HG02885 (cell line): Measurements from ENCODE around the gene OR6S1.
"Not testable (repeated sequence)": the region's sequence is repeated elsewhere in the genome, so short reads cannot be mapped to it uniquely, and the experiment has no call there.

Experiments
- ATAC-seq: cut with Tn5 transposase; IDR thresholded peaks from one replicate; pipeline ENCODE4 v1.9.1; 2021; ENCODE audit warnings: mild to moderate bottlenecking; ENCODE audit not compliant: unreplicated experiment, poor library complexity

Gene OR6S1

DNA sequence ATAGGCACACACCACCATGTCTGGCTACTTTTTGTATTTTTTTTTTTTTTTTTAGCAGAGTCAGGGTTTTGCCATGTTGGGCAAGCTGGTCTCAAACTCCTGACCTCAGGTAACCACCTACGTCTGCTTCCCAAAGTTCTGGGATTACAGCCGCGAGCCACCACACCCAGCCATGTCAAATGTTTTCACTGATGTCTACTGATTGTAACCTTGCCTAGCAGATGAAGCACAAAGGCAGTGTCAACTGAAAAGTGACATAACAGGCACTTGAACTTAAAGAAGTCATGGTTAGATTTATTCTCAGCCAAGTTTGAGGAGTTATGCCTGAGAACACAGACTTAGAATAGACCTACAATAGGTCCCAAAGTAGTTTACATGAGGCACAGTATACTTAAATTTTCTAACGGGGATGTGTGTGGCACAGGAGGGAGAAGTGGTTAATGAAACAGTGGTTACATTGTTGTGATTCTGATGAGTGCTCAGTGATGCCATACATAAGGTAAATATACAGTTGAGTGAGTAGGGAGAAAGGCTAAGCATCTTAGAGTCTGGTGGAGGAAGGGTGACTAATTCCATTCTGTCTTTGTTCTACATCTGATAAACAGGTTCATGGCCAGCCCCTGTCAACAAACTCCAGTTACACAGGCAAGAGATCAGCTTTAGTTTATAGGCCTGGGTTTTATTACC, 30.2 kb upstream of the OR6S1 start:
- no peak for ATAC-seq

DNA sequence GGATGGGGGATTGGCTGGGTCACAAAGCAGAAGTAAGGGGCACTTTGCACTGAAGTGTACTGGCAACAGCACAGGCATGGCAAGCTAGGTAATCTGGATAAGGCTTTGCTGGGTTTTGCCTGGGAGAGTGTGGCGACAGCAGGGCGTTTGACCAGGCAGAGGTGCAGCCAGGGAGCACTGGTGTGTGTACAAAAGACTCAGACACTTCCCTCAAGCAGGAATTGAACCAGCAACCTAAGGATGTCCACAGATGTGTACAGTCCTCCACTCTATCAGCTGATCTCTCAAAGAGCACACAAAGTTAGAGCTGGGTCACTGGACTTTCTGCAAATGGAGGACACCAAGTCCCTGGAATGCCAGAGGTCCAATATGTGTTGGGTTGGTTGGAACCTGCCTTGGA, 27.5 kb upstream of the OR6S1 start:
- no peak for ATAC-seq

DNA sequence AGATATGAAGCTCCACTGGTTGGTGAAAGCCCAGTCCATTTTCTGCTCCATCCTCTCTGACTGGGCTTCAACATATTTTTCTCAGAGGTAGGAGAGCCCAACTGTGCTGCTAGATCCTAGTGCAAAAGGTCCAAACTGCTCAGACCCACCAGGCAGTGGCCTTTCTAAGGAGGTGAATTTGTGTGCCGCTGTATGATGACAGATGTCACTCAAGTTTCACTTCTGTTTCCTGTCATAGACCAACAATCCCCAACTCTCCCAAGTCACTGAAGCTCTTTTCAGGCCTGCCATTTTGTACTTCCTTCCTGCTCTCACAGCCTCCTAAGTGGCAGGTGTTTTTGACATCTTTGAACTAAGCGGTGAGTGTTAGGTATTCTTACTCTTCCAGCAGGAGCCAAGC, 26.5 kb upstream of the OR6S1 start:
- peak; percentile 78 for ATAC-seq

DNA sequence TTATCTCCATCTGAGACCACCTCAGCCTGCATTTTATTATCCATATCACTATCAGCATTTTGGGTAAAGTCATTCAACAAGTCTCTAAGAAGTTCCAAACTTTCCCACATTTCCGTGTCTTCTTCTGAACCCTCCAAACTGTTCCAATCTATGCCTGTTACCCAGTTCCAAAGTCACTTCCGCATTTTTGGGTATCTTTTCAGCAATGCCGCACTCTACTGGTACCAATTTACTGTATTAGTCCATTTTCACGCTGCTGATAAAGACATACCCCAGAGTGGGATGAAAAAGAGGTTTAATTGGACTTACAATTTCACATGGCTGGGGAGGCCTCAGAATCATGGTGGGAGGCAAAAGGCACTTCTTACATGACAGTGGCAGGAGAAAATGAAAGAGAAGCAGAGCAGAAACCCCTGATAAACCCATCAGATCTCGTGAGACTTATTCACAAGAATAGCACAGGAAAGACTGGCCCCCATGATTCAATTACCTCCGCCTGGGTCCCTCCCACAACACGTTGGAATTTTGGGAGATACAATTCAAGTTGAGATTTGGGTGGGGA, 25.0 kb upstream of the OR6S1 start:
- not testable (repeated sequence) for ATAC-seq

DNA sequence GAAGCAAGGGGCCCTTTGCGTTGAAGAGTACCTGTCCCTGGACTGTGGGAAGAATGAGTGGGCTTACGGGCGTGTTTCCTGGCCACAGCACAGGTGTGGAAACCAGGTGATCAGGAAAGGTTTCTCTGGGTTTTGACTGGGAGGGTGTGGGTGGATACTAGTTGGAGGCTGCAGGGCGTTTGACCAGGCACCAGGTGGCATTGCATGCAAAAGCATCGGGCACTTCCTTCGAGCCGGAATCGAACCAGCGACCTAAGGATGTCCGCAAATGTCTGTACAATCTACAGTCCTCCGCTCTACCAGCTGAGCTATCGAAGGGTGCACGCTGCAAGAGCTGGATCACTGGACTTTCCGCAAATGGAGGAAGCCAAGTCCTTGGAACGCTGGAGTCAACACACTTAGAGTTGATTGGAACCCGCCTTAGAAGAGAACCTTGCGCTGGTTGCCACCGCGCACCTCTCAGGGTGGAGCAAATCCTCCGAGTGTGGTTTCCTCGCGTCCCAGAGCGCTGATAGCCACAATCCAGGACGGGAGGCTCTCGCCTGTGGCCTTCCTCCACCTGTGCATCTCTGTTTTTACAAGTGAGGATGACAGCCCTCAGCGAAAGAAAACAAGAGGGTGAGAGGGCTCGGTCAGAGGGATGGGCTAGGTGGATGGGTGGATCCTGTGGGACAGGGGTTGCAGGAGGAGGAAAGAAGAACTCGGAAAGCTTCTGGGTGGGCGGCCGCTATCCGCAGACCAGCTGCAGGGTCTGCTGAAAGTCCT, 21.7 kb upstream of the OR6S1 start:
- peak; percentile 44 for ATAC-seq

DNA sequence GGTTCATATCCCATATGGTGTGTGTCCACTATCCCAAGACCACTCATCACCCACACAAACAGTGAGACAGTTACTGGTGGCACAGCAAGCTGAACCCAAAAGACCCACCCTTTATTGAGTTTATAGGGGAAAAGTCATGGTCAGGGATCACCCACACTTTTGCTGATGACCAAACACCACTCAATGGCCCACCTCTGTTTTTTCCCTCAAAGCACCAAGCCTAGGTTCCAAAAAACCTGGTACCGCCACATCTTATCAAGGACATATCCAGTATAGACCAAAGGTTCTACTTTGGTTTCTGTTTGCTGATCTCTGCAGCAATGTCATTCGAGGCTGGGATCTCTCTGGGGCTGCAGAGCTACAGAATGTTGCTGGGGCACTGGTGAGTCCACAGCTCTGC, 19.7 kb upstream of the OR6S1 start:
- no peak for ATAC-seq

DNA sequence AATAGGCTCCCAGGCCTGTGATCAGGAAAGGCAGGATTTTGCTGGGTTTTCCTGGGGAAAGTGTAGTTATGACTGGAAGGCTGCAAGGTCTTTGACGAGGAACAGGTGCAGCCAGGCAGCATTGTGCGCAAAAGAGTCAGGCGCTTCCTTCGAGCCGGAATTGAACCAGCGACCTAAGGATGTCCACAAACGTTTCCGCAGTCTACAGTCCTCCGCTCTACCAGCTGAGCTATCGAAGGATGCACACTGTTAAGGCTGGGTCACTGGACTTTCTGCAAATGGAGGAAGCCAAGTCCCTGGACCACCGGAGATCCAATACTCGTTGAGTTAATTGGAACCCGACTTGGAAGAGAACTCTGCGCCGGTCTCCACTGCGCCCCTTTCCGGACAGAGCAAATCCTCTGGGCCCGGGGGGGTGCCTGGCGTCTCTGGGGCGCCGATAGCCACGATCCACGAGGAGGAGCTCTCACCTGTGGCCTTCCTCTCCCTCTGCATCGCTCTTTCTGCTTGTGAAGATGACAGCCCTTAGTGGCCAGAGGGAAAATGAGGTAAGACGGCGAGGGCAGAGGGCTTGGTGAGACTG, 18.4 kb upstream of the OR6S1 start:
- no peak for ATAC-seq

DNA sequence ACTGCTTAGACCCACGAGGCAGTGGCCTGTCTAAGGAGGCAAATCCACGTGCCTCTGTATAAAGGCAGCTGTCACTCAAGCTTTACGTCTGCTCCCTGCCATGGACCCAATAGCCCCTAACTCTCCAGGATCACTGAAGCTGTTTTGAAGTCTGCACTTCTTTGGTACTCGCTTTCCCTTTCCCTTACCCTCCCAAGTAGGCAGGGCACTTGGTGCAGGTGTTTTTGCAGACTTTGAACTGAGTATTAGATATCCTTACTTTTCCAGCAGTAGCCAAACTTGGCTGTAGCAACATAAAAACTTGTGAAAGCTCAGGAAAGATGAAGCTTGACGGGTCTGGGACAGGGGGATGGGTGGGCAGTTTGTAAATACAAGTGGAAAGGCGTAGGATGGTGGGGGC, 17.8 kb upstream of the OR6S1 start:
- ATAC-seq, result no peak

DNA sequence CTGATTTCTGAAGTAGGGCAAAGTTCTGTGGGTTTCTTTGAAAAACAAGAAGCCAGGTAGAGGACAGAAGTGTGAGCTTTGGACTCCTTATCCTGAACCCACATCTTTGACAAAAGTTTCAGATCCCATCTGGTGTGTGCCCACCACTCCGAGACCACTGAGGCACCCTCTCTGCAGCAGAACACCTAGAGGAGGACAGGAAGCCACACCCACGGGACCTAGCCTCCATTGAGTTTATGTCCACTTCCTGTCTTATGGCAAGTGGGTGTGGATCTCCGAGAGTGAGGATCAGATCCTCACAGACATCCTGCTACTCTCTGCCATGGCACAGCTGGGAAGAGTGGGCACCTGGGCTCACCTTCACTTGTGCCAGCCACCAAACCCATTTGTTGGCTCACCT, 16.8 kb upstream of the OR6S1 start:
- ATAC-seq, result no peak

DNA sequence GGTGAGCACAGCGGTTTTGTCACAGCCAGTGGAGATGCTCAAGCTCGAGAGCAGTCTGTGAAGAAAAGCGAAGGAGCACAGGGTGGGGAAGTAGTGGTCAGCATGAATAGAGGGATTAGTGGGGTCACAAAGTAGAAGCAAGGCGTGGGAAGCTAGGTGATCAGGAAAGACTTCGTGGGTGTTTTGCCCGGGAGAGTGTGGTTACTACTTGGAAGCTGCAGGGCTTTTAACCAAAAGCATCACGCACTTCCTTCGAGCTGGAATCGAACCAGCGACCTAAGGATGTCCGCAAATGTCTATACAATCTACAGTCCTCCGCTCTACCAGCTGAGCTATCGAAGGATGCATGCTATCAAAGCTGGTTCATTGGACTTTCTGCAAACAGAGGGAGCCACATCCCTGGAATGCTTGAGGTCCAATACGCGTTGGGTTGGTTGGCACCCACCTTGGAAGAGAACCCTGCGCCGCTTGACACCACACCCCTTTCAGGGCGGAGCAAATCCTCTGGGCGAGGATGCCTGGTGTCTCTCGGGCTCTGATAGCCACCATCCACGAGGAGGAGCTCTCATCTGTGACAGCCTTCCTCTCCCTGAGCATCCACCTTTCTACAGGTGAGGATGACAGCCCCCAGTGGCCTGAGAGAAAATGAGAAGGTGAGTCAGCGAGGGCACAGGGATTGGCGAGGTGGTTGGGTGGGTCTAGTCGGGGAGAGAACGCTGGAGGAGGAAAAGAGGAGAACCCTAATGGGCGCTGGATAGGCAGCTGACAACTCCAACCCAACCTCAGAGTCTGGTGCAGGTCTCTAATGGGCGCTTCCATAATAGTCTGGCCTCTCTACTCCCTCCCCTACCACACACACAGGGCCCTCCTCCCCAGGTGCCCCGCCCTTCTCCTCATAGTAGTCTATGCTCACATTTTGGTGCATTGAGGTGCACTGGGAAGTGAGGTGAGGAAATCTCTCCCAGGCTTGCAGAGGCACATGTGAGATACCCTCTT, 16.0 kb upstream of the OR6S1 start:
- no peak for ATAC-seq

DNA sequence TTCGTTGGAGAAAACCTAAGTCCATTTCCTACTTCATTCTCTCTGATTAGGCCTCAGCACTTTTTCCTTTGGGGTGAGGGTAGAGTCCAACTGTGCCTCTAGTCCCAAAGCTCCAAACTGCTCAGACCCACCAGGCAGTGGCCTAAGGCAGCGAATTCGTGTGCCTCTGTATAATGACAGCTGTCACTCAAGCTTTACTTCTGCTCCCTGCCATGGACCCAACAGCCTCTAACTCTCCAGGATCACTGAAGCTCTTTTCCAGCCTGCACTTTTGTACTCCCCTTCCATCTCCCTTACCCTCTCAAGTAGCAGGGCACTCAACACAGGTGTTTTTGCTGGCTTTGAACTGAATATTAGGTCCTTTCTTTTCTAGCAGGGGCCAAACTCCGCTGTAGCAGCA, 14.8 kb upstream of the OR6S1 start:
- ATAC-seq, result no peak

DNA sequence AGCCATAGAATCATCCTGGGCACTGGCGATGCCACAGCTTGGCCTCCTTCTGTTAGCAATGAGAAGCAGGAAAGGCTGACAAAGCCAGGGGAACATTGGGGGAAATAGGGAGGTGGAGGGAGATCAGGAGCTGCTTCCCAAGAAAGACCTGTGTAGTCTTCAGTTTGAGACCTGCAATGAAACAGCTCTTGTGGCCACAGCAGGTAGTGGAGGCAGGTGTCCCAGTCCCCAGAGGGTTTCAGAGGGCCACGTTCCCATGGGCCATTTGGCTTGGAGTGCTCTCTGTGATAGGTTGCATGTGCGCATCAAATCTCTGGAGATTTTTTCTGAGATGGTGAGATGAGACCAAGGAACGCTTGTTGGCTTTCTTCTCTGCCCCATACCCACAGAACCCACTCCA, 14.4 kb upstream of the OR6S1 start:
- no peak for ATAC-seq

DNA sequence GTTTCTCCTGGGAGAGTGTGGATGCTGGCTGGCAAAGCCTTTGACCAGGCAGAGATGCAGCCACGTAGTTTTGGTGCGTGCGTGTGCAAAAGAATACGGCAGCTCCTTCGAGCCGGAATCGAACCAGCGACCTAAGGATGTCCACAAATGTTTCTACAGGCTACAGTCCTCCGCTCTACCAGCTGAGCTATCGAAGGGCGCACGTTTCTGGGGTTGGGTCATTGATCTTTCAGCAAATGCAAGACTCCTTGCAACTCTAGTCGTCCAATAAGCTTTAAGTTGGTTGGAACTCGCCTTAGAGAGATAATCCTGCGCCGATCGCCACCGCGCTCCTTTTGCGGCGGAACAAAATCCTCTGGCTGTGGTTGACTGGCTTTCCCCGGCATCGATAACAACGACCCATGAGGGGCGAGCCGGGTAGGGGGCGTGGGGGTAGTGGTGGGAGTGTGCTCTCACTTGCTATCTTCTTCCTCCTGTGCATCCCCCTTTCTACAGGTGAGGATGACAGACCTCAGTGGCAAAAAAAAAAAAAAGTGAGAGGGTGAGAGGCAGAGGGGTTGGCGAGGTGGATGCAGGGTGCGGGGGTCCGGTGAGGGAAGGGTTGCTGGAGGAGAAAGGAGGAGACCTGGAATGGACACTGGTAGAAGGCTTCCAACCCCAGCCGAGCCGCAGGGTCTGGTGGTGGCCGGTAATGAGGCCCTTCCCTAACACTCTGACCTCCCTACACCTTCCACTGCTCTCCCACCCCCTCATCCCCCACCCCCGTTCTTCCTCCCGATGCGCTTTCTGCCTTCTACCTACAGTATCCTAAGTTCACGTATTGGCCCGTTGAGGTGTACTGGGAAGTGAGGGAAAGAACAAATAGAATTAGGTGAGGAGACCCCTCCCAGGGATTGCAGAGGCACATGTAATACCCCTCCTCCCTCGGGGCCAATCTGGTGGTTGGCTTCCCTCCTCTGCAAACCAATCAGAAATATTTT, 11.8 kb upstream of the OR6S1 start:
- ATAC-seq, result peak; percentile 62

DNA sequence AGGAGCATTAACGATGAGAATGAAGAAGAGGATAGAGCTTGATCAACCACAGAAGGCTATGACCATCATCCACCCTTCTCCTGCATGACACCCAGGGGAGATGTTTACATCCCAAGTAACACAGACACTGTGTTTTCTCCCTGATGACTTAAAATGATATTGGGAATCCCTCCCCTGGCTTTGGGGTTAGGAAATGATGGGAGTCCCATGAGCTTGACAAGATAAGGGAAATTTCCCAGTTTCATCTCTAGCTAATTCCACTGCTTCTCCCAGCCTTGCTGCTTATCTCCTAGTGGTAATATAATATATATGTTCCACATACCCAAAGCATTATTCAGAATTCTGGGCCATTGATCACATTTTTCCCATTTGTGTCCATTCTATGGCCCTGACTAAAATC, 4.0 kb upstream of the OR6S1 start:
- ATAC-seq, result no peak

DNA sequence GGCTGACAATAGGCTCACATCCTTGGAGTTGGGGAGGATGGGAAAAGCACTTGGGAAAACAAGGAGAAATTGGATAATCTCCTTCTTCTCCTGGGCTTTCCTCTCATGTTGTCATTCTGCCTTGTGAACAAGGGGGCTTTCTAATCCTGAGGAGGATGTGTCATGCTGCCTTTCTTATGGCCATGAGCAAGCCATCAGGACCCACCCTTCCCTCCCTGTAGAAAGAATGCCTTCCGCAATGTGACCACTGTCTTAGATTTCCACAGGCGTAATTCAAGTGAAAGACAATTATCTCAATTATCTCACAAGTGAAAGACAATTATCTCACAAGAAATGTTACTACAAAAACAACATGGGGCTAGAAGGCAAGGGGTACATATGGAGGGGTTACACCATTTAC, 3.0 kb upstream of the OR6S1 start:
- ATAC-seq, result no peak

DNA sequence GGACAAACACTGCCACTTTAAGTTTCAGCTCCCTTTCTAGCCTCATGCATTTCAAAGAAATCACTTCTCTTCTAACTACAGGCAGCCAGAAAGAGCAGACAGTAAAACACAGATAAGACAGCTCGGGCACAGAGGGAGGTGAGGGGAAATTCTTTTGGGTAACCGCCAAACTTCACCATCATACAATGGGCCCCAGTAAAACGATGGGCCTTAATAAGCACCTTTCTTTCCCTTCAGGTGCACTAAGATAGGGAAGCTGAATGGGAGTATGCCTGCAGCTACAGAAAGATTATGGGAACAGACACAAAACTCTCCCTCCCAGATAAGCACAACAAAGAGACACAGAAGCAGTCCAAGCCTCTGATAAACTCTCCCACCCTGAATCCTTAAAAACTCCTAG, 1.3 kb upstream of the OR6S1 start:
- not testable (repeated sequence) for ATAC-seq

DNA sequence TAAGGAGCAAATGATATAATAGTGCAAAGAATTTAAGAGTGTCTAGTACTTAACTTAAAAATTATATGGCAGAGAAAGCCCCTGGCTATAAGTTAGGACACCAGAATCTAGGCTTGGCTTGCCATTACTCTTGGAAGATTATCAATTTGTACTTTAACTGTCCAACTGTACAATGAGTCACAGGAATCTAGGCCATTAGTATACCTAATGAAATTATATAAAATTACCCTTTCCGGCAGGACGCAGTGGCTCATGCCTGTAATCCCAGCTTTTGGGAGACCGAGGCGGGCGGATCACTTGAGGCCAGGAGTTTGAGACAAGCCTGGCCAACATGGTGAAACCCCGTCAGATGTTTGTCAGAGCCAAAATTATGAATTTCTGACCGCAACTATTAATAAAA, 691 bp upstream of the OR6S1 start:
- ATAC-seq, result no peak

DNA sequence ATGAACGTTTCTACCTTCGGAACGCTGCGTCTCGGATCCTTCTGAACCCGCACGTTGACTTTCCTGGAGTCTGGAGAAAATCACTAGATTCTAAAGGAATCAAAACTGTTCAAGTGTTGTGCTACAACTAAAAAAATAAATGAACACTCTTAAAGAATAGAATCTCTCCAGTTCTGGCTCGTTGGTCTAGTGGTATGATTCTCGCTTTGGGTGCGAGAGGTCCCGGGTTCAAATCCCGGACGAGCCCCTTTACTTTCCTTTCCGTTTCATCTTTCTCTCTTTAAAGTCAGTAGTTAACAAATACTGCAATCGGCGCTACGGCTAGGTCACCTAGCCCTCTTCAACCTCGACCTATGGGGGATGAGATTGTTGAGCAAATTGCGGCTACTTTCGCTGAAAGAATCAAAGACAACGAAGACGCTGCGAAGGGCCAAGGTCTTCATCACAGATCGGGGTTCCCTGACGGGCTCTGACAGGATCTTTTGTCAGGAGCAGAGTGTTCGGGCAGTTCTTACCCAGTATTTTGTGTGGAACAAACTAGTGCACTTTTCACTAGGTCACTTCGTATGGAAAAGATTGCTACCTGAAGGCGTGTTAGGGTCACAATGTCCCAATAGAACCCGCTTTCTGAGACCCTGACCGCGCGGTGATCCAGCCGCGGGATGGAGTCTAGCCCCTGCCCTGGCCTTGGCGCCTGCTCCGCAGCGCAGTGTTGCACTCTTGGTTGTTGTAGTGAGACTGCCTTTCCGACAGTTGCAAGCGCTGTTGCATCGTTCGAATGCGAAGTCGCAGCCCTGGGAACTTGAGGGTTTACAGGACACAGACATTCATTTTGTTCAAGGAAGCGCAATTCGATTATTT, 8.4 kb downstream of the OR6S1 start:
- ATAC-seq, result peak; percentile 74
